Measurements from ENCODE around the gene TMC8.
"Not testable (repeated sequence)": the region's sequence is repeated elsewhere in the genome, so short reads cannot be mapped to it uniquely, and the experiment has no call there.

Gene TMC8

GRCh38 chr17:78154903-78155811 is 24.6 kb downstream of the TMC8 start:
- DNase-seq (ENCODE audit: low read depth) = no peak

DNA sequence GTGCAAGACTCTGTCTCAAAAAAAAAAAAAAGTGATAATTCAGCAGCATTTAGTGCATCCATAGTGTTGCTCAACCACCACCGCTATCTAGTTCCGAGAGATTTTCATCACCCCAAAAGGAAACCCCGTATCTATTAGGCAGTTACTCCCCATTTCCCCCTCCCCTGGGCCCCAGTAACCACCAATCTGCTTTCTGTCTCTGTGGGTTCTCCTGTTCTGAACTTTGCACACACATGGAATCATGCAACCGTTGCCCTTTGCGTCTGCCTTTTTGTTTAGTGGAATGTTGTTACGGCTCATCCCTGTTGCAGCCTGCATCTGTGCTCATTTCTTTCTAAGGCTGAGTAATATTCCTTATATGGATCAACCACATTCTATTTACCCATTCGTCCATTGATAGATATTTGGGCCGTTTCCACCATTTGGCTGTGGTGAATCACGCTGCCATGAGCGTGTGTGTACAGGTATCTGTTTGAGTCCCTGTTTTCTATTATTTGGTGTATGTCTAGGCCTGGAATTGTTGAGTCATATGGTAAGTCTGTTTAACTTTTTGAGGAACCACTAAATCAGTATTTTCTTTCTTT is 29.1 kb downstream of the TMC8 start:
- DNase-seq (ENCODE audit: low read depth) = no peak

DNA sequence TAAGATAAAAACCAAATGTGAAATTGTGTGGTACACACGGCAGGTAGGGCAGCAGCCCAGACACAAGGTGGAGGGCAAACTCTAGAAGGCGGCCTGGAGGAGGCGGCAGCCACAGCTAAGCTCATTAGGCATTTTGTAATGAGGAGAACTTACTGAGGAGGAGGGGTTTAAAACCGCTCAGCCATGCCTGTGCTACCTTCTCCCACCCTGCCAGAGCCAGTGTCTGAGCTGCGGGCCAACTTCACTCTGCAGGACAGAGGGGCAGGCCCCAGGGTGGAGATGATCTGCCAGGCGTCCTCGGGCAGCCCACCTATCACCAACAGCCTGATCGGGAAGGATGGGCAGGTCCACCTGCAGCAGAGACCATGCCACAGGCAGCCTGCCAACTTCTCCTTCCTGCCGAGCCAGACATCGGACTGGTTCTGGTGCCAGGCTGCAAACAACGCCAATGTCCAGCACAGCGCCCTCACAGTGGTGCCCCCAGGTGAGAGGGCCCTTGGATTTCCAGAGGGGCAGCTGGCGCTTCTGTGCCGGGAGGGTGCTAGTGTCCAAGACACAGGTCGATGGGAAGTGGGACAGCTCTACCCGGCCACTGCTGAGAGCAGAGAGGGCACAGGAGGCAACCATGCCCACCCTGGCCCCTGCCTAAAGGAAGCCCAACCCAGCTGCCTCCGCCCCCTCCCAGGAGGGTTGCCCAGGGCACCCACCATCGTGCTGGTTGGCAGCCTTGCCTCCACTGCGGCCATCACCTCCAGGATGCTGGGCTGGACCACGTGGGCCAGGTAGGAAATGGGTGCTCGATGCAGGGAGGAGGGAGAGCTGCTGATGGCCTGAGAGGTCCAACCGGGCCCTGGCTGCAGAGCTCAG is 33.5 kb downstream of the TMC8 start:
- DNase-seq (ENCODE audit: low read depth) = no peak

DNA sequence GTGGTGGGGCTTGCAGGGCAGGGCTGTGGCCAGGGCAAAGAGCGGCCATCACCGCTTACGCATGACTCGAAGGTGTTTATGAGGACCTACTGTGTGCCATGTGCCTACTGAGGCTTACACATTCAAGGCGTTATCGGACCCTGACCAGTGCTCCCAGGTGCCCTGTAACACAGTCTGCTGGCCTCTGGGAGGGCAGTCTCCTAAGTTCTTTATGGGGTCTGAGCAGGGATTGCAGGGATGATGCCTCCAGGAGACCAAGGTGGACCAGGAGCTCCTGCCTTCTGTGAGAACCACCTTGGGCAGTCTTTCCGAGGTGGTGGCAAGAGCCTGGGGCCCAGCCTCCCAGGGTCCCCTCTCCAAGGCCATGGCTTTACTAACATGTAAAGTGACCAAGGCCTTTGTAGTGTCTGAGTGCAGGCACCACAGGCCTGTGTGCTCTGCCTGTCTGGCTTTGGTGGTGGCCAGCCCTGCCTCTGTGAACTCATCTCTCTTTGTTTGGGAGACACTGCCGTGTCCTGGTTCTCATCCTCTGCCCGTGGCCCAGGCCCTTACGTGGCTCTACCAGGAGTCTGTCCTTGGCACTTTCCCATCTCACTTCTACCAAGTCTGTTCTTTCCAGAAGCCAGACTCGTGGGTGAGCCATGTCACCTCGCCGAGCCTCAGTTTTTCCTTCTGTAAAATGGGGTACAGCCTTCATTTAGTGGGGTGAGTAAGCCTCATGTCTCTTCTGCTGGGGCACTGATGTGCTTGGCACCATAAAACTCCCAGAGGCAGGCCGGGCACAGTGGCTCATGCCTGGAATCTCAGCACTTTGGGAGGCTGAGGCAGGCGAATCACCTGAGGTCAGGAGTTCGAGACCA is 34.4 kb downstream of the TMC8 start:
- no peak for DNase-seq (ENCODE audit: low read depth)

- DNase-seq (ENCODE audit: low read depth) = no peak
These were observed 35.8 kb downstream of the TMC8 start for GRCh38 chr17:78166416-78166815.

- DNase-seq (ENCODE audit: low read depth) = peak; percentile 81
These were observed 37.8 kb downstream of the TMC8 start, which contains the start of gene SYNGR2 for GRCh38 chr17:78168242-78168902. TSS of gene SYNGR2 (plus strand) at chr17:78168581. CDS start at chr17:78168617, 36 bp downstream.

- peak; percentile 60 for DNase-seq (ENCODE audit: low read depth)
These were observed 38.6 kb downstream of the TMC8 start for GRCh38 chr17:78168903-78169793.

DNA sequence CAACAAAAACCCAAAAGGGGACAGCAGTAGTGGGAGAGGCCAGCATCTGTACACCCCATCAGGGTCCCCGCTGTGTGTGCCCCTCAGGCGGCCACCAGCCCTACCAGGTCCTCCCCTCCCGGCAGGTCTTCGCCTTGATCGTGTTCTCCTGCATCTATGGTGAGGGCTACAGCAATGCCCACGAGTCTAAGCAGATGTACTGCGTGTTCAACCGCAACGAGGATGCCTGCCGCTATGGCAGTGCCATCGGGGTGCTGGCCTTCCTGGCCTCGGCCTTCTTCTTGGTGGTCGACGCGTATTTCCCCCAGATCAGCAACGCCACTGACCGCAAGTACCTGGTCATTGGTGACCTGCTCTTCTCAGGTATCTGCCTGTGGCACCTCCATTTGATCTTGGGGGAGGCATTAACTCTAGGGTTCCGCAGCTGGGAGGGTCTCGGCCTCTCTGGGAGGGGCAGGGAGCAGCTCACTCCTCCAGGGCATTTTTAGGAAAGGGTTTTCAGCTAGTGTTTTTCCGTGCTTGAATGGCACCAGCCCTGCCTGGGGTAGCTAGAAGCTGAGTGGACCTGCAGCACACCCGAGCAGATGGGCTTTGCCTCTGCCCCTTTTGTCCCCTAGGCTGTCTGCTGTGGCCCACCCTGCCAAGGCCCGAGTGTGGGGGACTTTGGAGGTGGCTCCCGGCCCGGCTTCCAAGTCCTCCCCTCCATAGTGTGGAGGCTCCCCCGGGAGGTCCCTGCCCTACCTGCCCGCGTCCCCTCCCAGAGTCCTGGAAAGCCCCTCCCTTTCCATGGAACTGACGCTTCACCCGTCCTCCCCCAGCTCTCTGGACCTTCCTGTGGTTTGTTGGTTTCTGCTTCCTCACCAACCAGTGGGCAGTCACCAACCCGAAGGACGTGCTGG is 40.4 kb downstream of the TMC8 start:
- DNase-seq (ENCODE audit: low read depth) = no peak

GRCh38 chr17:78171591-78172248 is 41.1 kb downstream of the TMC8 start:
- DNase-seq (ENCODE audit: low read depth) = not testable (repeated sequence)

DNA sequence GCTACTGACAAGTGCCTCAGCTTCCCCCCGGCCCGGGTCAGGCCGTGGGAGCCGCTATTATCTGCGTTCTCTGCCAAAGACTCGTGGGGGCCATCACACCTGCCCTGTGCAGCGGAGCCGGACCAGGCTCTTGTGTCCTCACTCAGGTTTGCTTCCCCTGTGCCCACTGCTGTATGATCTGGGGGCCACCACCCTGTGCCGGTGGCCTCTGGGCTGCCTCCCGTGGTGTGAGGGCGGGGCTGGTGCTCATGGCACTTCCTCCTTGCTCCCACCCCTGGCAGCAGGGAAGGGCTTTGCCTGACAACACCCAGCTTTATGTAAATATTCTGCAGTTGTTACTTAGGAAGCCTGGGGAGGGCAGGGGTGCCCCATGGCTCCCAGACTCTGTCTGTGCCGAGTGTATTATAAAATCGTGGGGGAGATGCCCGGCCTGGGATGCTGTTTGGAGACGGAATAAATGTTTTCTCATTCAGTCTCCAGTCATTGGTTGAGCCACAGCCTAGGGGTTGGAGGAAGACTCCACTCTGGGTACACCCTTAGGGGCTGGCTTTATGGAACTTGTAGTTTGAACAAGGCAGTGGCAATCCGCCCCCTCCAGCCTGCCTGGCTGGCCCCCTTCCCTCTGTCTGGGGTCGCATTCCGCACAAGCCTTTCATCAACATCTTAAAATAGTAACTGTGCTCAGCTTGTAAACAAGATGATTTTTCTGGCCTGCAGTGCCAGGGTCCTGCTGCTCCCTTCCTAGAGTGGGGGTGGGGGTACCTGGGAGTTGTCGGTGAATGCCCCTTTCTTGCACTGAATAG is 41.9 kb downstream of the TMC8 start:
- DNase-seq (ENCODE audit: low read depth) = no peak

- DNase-seq (ENCODE audit: low read depth) = no peak
These were observed 42.6 kb downstream of the TMC8 start for GRCh38 chr17:78173097-78173715.

DNA sequence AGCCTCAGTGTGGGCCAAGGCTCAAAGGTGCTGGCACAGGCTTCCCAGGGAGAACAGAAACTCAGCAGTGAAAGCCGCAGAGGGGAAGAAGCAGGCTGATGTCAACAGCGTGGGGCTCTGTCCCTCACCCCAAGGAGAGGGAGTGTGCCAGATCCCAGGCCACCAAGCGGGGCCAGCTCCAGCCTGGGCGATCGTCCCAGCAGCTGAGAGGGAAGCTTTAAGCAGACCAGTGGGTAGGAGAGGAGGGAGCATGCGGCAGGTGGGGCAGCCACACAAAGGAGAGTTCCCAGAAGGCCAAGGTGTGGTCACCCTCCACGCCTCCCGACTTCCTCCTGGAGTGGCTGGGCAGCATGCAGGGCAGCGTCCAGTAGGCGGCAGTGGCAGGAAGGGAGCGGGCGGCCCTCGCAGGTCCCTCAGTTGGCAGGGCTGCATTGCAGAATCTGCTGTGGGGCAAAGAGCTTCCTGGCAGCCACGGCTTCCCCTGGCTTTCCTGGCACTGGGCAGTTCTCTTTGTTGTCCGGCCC is 43.8 kb downstream of the TMC8 start:
- DNase-seq (ENCODE audit: low read depth) = no peak

DNA sequence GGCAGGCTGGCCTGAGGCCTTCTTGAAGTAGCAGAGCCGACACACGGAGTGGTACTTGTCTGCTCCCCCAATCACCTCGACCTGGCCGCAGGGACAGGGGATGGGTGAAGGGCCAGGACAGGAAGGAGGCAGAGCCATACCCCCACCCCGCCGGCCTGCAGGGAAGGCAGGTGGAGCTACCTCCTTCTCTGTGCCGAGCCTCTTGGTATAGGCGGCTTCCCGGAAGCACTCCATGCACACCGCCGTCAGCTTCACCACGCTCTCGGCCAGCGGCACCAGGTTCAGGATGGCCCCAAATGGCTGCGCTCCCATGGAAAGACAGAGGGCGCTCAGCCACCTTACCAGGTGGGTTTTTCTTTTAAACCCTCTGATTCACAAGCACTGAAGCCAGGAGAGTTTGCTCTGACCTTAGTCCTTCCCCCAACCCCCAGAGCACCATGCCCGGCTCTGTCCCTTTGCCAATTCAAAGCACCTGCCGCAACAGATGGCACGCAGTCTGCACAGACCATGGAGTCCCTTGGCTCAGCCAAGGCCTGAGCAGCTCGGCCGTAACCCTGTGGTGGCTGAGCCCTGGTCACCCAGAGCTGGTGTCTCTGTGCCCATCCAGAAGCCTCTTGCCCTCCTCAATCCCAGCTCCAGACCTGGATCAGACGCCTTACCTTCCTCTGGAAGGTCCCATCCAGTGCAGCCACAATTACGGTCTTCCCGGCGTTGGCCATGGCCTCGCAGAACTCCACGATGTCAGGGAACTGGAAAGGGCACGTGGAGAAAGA is 44.5 kb downstream of the TMC8 start:
- no peak for DNase-seq (ENCODE audit: low read depth)

- no peak for DNase-seq (ENCODE audit: low read depth)
These were observed 45.0 kb downstream of the TMC8 start for GRCh38 chr17:78175643-78175981.

DNA sequence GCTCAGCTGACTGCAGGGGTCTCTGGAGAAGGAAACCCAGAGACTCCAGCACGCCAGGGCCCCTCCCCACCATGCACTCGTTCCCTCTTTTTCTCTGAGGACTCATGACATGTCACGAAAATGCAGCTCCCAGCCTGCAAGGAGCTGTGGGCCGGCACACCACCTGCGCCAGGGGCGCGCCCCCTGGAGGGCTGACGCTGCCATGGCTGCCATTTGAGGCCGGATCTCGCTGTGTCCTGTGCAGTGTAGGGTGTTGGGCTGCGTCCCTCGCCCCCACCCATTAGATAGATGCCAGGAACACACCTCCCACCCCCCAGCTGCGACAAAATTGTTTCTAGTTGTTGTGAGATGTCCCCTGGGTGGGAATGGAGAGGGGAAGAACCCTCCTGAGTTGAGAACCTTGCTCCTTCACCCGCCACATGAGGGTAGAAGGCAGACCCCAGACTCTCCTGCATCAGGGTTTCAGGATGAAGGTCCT is 46.0 kb downstream of the TMC8 start:
- DNase-seq (ENCODE audit: low read depth) = peak; percentile 67

GRCh38 chr17:78179372-78179771 is 48.8 kb downstream of the TMC8 start:
- DNase-seq (ENCODE audit: low read depth) = no peak

Measured in activated T-helper 9 cell treated with anti-CD3 and anti-CD28 coated beads, Interleukin-2, amount 50 U/mL, for 16 hours (primary cell).